OCI-LY7 (cell line): ENCODE data around the gene SH2D3A. TPM values are rescaled to one million over a fixed set of nuclear protein-coding genes. Genes with fewer than 3 reads are reported as not detected.

Experiments
- BruUV-seq: library from RNA; stranded (reverse); fragments of 400-500 nt; replicated peaks from 2 replicates; lab custom pipeline; 2021; lab: Mats Ljungman, UMichigan
- CTCF ChIA-PET: fragments of 300-600 bp; sonication (Branson Sonifier 250); formaldehyde crosslinking; loops from one replicate; lab custom pipeline; 2022; ENCODE audit warnings: antibody characterized with exemption; ENCODE audit not compliant: unreplicated experiment; lab: Charles Lee
- POLR2A ChIA-PET: fragments of 300-600 bp; sonication (Branson Sonifier 250); formaldehyde crosslinking; loops from one replicate; lab custom pipeline; 2022; ENCODE audit warnings: antibody characterized with exemption; lab: Charles Lee
- DNase-seq: peaks from one replicate; pipeline ENCODE4 v3.0.0-alpha.2; 2015; ENCODE audit warnings: low spot score
- H2AFZ ChIP-seq: fragments of 200-600 bp; sonication (generic), shearing (Covaris generic); 2 replicates; pipeline ENCODE4 v1.6.1; 2014; ENCODE audit warnings: mild to moderate bottlenecking, antibody characterized with exemption, low read length, moderate library complexity
- H3K27ac ChIP-seq: fragments of 200-600 bp; sonication (generic); 2 replicates; pipeline ENCODE4 v1.5.1; 2014; ENCODE audit warnings: mixed run types, low read depth, mild to moderate bottlenecking, moderate library complexity, low read length, inconsistent platforms; ENCODE audit not compliant: poor library complexity, severe bottlenecking
- H3K36me3 ChIP-seq: fragments of 200-600 bp; sonication (generic); 2 replicates; pipeline ENCODE4 v1.6.1; 2014; ENCODE audit warnings: mild to moderate bottlenecking, antibody characterized with exemption, low read length, moderate library complexity, mixed read lengths; ENCODE audit not compliant: insufficient read depth
- H3K4me1 ChIP-seq: fragments of 200-600 bp; sonication (generic); 2 replicates; pipeline ENCODE4 v1.5.1; 2014; ENCODE audit warnings: mild to moderate bottlenecking, low read length; ENCODE audit not compliant: insufficient read depth, poor library complexity, severe bottlenecking
- H3K4me2 ChIP-seq: fragments of 200-600 bp; sonication (generic); 2 replicates; pipeline ENCODE4 v1.6.1; 2014; ENCODE audit warnings: mild to moderate bottlenecking, low read length
- H3K4me3 ChIP-seq: fragments of 200-600 bp; sonication (generic); 2 replicates; pipeline ENCODE4 v1.5.1; 2014; ENCODE audit warnings: mild to moderate bottlenecking, low read depth, low read length; ENCODE audit not compliant: poor library complexity, severe bottlenecking
- H3K79me2 ChIP-seq: fragments of 200-600 bp; sonication (generic); 2 replicates; pipeline ENCODE4 v1.6.1; 2016; ENCODE audit warnings: low read depth, mild to moderate bottlenecking, low read length, moderate library complexity, mixed read lengths; ENCODE audit not compliant: insufficient read depth
- H3K9me2 ChIP-seq: fragments of 200-600 bp; sonication (generic); 2 replicates; pipeline ENCODE4 v1.6.1; 2016; ENCODE audit warnings: mild to moderate bottlenecking, low read length, mixed read lengths; ENCODE audit not compliant: insufficient read depth
- H3K9me3 ChIP-seq: fragments of 200-600 bp; sonication (generic); 2 replicates; pipeline ENCODE4 v1.6.1; 2014; ENCODE audit warnings: mild to moderate bottlenecking, mixed run types, low read length, mixed read lengths
- H4K20me1 ChIP-seq: fragments of 200-600 bp; sonication (generic); 2 replicates; pipeline ENCODE4 v1.6.1; 2014; ENCODE audit warnings: mild to moderate bottlenecking, antibody characterized with exemption, low read length, moderate library complexity, mixed read lengths; ENCODE audit not compliant: insufficient read depth
- CTCF ChIP-seq: fragments of 200-600 bp; sonication (generic); conservative IDR thresholded peaks from 2 replicates; pipeline ENCODE4 v1.5.1; 2014; ENCODE audit warnings: mild to moderate bottlenecking, antibody characterized with exemption, low read length, moderate library complexity, mixed read lengths
- EZH2phosphoT487 ChIP-seq: fragments of 200-600 bp; sonication (generic); IDR thresholded peaks from 2 replicates; pipeline ENCODE4 v1.6.1; 2018; ENCODE audit warnings: low read depth, borderline replicate concordance, mild to moderate bottlenecking, mixed run types, antibody characterized with exemption, low read length, moderate library complexity, mixed read lengths
- intact Hi-C: fragments of 100-400 bp; cut with micrococcal nuclease; formaldehyde crosslinking; loops from one replicate; pipeline ENCODE4 v1.10.0; 2022; ENCODE audit not compliant: unreplicated experiment
- total RNA-seq, 2 experiments: library from RNA; depleted of rRNA in 1 of 2; stranded (reverse); fragments of >200 nt in 1 of 2; shearing (Covaris generic) in 1 of 2; gene quantifications; 2 replicates each; pipeline ENCODE4 v1.2.3, GENCODE V29; 2014 to 2022

SH2D3A gene
- total RNA-seq, 2 experiments from 2014 or later, result 7.8 to 13.3 TPM

- H4K20me1 ChIP-seq, result no peaks in the 10 kb centered on the region
- H3K79me2 ChIP-seq, result no peaks in the 10 kb centered on the region
- no peaks in the 10 kb centered on the region for H3K9me2 ChIP-seq
- ChIA-PET POLR2A (interaction anchor here (0.6 kb wide), 1 partner anchor 61 kb away, joined by 3 read pairs; no protein-coding TSS in a partner anchor), CTCF (no interaction called here)
- H3K9me3 ChIP-seq, result no peaks in the 10 kb centered on the region
- no peaks in the 10 kb centered on the region for H3K36me3 ChIP-seq
- no peak for TF ChIP-seq CTCF
- TF ChIP-seq EZH2phosphoT487, result no peak
- H3K27ac ChIP-seq, result no peak overlapping the region
- no peak for DNase-seq
- no peaks in the 10 kb centered on the region for H3K4me1 ChIP-seq
- intact Hi-C loops, result no loop called here
- H3K4me3 ChIP-seq, result no peak overlapping the region
- no peak overlapping the region for H2AFZ ChIP-seq
- H3K4me2 ChIP-seq, result no peak overlapping the region
- no TSS peak for BruUV-seq
Observed at GRCh38 chr19:6708346-6708745, 58.9 kb downstream of the SH2D3A start.

DNA sequence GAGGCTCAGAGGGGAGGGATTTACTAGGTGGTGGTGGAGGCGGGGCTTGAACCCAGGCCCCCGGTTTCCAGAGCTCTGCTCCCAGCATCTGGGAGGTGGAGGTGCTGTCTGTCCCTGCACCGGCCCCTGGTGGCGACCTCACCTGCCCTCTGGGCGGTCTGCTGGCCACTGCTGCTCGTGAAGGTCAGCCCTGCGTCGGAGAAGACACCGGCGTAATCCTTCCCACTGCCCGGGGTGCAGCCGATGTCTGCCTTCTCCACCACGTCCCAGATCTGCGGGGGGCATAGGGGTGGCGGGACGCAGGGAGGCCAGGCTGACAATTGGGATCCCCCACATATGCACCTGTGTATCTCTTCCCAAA lies 59.6 kb downstream of the SH2D3A start:
- H3K4me3 ChIP-seq, result no peak overlapping the region
- H4K20me1 ChIP-seq, result no peaks in the 10 kb centered on the region
- H2AFZ ChIP-seq, result no peak overlapping the region
- no peak for TF ChIP-seq EZH2phosphoT487
- no peak for TF ChIP-seq CTCF
- intact Hi-C loops, result no loop called here
- no peak overlapping the region for H3K4me2 ChIP-seq
- DNase-seq, result no peak
- ChIA-PET POLR2A (no interaction called here), CTCF (no interaction called here)
- no peaks in the 10 kb centered on the region for H3K9me3 ChIP-seq
- H3K9me2 ChIP-seq, result no peaks in the 10 kb centered on the region
- H3K79me2 ChIP-seq, result no peaks in the 10 kb centered on the region
- H3K27ac ChIP-seq, result no peak overlapping the region
- no TSS peak for BruUV-seq
- no peaks in the 10 kb centered on the region for H3K4me1 ChIP-seq
- no peaks in the 10 kb centered on the region for H3K36me3 ChIP-seq

DNA sequence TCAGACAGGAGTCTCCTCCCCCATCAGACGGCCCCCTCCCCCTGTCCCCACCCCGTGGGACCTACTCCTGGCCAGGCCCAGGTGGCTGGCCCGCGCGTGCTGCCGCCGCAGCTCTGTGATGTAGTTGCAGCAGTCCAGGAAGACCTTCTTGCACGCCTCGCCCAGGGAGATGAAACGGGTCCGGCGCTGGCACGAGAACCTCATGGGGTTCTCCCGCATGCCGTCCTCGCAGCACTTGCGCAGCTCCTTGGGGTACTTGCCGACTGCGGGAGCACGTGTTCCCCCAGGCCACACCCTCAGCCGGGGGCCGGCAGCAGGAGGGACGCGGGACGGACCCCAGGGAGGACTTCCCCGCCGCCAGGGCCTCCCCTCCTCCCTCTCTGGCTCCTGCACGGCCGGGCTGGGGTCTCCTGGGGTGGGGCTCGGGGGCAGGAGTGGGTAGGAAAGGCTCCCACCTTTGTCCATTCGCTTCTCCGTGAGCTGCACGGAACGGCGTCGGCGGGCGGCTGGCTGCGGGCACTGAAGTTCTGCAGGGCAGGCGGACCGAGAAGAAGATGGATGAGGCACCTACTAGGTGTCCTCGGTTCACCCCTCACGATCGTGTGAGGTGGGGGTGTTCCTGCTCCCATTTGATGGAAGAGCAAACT lies 60.1 kb downstream of the SH2D3A start:
- no peak for DNase-seq
- Histone ChIP-seq H4K20me1 (no peaks in the 10 kb centered on the region), H3K9me3 (no peaks in the 10 kb centered on the region), H3K9me2 (no peaks in the 10 kb centered on the region), H3K4me3 (no peak overlapping the region), H3K4me1 (no peaks in the 10 kb centered on the region), H3K36me3 (no peaks in the 10 kb centered on the region), H2AFZ (no peak overlapping the region), H3K79me2 (no peaks in the 10 kb centered on the region), H3K4me2 (no peak overlapping the region), H3K27ac (no peak overlapping the region)
- no peak for TF ChIP-seq CTCF
- no peak for TF ChIP-seq EZH2phosphoT487
- no TSS peak for BruUV-seq
- ChIA-PET POLR2A (no interaction called here), CTCF (no interaction called here)
- intact Hi-C loops, result no loop called here
